ENCODE measurements around the gene C1QTNF1. TPM values are rescaled to one million over a fixed set of nuclear protein-coding genes. Genes with fewer than 3 reads are reported as not detected.

The C1QTNF1 gene
- total RNA-seq, 4 donors from 2014 or later, result 15.7 to 38.1 (median 23.5) TPM

- H3K4me1 ChIP-seq, result peaks cover 54% of the 10 kb centered on the region
Observed at GRCh38 chr17:79005063-79005861, 18.7 kb upstream of the C1QTNF1 start.

GRCh38 chr17:79006046-79006445 is 17.9 kb upstream of the C1QTNF1 start:
- no peaks in the 10 kb centered on the region for H3K27me3 ChIP-seq
- no peaks in the 10 kb centered on the region for H3K9me3 ChIP-seq
- no peak for TF ChIP-seq CTCF (IDR thresholded peaks at IDR 0.05)
- TF ChIP-seq POLR2AphosphoS5 (IDR thresholded peaks at IDR 0.05), result no peak
- TF ChIP-seq EP300 (IDR thresholded peaks at IDR 0.05), result no peak
- TF ChIP-seq POLR2A (IDR thresholded peaks at IDR 0.05), result no peak
- peak overlapping the region; percentile 56 for H3K27ac ChIP-seq
- H3K36me3 ChIP-seq, result peaks cover 3% of the 10 kb centered on the region
- H3K4me1 ChIP-seq, result peaks cover 56% of the 10 kb centered on the region
- WGBS, result 56% methylated on average over 8 of the region's 8 CpGs
- DNase-seq (ENCODE audit: low spot score in 2 of 2), result peak; percentile 44 to 65
- no peak overlapping the region for H3K4me3 ChIP-seq

More at GRCh38 chr17:79005063-79005861, 18.7 kb upstream of the C1QTNF1 start:
- Histone ChIP-seq H3K27me3 (no peaks in the 10 kb centered on the region), H3K4me3 (no peak overlapping the region), H3K27ac (peak overlapping the region; percentile 56), H3K36me3 (peaks cover 3% of the 10 kb centered on the region), H3K9me3 (no peaks in the 10 kb centered on the region)
- 56% methylated on average over 9 of the region's 12 CpGs for WGBS
- TF ChIP-seq CTCF (IDR thresholded peaks at IDR 0.05), result no peak
- no peak for TF ChIP-seq EP300 (IDR thresholded peaks at IDR 0.05)
- no peak for TF ChIP-seq POLR2AphosphoS5 (IDR thresholded peaks at IDR 0.05)
- TF ChIP-seq POLR2A (IDR thresholded peaks at IDR 0.05), result no peak
- peak; percentile 59 to 76 for DNase-seq (ENCODE audit: low spot score in 2 of 2)

GRCh38 chr17:79006794-79007503 is 17.0 kb upstream of the C1QTNF1 start:
- H3K36me3 ChIP-seq, result peaks cover 3% of the 10 kb centered on the region
- WGBS, result 86% methylated on average over 19 of the region's 19 CpGs
- H3K27me3 ChIP-seq, result no peaks in the 10 kb centered on the region
- H3K27ac ChIP-seq, result no peak overlapping the region
- TF ChIP-seq POLR2A (IDR thresholded peaks at IDR 0.05) (no peak), CTCF (IDR thresholded peaks at IDR 0.05) (no peak), EP300 (IDR thresholded peaks at IDR 0.05) (no peak)
- peaks cover 56% of the 10 kb centered on the region for H3K4me1 ChIP-seq
- H3K4me3 ChIP-seq, result no peak overlapping the region
- no peaks in the 10 kb centered on the region for H3K9me3 ChIP-seq
- DNase-seq (ENCODE audit: low spot score in 2 of 2), result peak; percentile 60 to 70

- TF ChIP-seq EP300 (IDR thresholded peaks at IDR 0.05), result no peak
- TF ChIP-seq POLR2AphosphoS5 (IDR thresholded peaks at IDR 0.05), result no peak
- TF ChIP-seq CTCF (IDR thresholded peaks at IDR 0.05), result no peak
- no peak for TF ChIP-seq POLR2A (IDR thresholded peaks at IDR 0.05)
- H3K27ac ChIP-seq, result peak overlapping the region; percentile 95
- WGBS, result 76% methylated on average over 19 of the region's 21 CpGs
- H3K36me3 ChIP-seq, result peaks cover under 1% of the 10 kb centered on the region
- peaks cover 56% of the 10 kb centered on the region for H3K4me1 ChIP-seq
- no peaks in the 10 kb centered on the region for H3K9me3 ChIP-seq
- DNase-seq (ENCODE audit: low spot score in 2 of 2), result peak; percentile 56 to 78
- H3K4me3 ChIP-seq, result peak overlapping the region; percentile 90
- no peaks in the 10 kb centered on the region for H3K27me3 ChIP-seq
Observed at GRCh38 chr17:79007504-79008381, 16.2 kb upstream of the C1QTNF1 start.

Data from suprapubic skin (tissue), 4 donors.